Tibial nerve (tissue), 3 donors: Measurements from ENCODE around the gene ACP2.

Source experiments
- POLR2A ChIP-seq, 2 donors: fragments of 450-650 bp; IDR thresholded peaks; one replicate each; pipeline ENCODE4 v1.6.1; 2017; ENCODE audit warnings: antibody characterized with exemption in 2 of 2, mild to moderate bottlenecking in 2 of 2, moderate library complexity in 2 of 2
- TF ChIP-seq, protein P1 (sequence below), 5 experiments: fragments of 200-600 bp in 3 of 5; fragments of 450-650 bp in 2 of 5; sonication (generic) in 3 of 5; IDR thresholded peaks; one replicate each; pipeline ENCODE4 v1.5.1; 2016 to 2019; ENCODE audit warnings: antibody characterized with exemption in 5 of 5, mild to moderate bottlenecking in 3 of 5, moderate library complexity in 2 of 5

DNA sequence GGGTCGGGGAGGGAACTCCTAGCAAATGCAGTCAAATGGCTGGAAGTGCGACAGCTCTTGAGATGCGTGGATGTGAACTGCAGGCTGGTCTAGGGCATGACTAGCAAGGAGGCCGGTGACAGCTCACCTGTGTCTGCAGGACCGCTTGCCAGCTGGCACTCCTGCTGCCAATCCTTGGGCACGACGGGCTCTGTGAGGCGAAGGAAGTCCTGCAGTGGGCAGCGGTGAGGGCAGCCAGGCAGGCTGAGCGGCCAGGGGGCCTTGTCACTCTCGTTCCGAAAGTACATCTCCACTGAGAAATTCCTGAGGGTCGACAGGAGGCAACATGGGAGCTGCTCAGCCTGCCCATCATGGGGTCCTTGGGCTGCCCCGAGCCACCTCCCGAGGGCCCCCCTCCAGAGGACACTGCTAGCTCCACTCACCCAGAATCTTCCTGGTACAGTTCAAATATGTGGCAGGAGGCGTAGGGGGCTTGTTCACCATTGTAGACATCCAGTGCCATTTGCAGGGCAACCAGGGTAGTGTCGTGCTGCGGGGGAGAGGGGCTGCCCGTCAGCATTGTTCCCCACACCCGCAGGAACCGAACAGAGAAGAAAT, 5.9 kb downstream of the ACP2 start:
- no peak for TF ChIP-seq POLR2A (IDR thresholded peaks at IDR 0.05)
- TF ChIP-seq, protein P1, sequence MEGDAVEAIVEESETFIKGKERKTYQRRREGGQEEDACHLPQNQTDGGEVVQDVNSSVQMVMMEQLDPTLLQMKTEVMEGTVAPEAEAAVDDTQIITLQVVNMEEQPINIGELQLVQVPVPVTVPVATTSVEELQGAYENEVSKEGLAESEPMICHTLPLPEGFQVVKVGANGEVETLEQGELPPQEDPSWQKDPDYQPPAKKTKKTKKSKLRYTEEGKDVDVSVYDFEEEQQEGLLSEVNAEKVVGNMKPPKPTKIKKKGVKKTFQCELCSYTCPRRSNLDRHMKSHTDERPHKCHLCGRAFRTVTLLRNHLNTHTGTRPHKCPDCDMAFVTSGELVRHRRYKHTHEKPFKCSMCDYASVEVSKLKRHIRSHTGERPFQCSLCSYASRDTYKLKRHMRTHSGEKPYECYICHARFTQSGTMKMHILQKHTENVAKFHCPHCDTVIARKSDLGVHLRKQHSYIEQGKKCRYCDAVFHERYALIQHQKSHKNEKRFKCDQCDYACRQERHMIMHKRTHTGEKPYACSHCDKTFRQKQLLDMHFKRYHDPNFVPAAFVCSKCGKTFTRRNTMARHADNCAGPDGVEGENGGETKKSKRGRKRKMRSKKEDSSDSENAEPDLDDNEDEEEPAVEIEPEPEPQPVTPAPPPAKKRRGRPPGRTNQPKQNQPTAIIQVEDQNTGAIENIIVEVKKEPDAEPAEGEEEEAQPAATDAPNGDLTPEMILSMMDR (IDR thresholded peaks at IDR 0.05), result no peak
